Mucosa of rectum (tissue), 2 donors: ENCODE measurements around the gene TBC1D12.

Experiments used
- H3K27ac ChIP-seq, 2 donors: one replicate each; pipeline ENCODE4 v1.7.0; 2013; ENCODE audit warnings: inconsistent platforms in 2 of 2, low read depth in 2 of 2, low read length in 2 of 2
- H3K27me3 ChIP-seq, 2 donors: one replicate each; pipeline ENCODE4 v1.7.0; 2013; ENCODE audit warnings: low read length in 2 of 2; ENCODE audit not compliant: control insufficient read depth in 2 of 2, insufficient read depth in 2 of 2
- H3K36me3 ChIP-seq, 2 donors: one replicate each; pipeline ENCODE4 v1.7.0; 2013; ENCODE audit warnings: low read length in 2 of 2; ENCODE audit not compliant: control insufficient read depth in 2 of 2, insufficient read depth in 2 of 2
- H3K4me1 ChIP-seq, 2 donors: one replicate each; pipeline ENCODE4 v1.7.0; 2013; ENCODE audit warnings: low read length in 2 of 2, mild to moderate bottlenecking in 1 of 2; ENCODE audit not compliant: control insufficient read depth in 2 of 2, insufficient read depth in 2 of 2
- H3K4me3 ChIP-seq, 2 donors: one replicate each; pipeline ENCODE4 v1.7.0; 2013; ENCODE audit warnings: low read length in 2 of 2
- H3K9ac ChIP-seq, 2 donors: one replicate each; pipeline ENCODE4 v1.7.0; 2013; ENCODE audit warnings: low read length in 2 of 2, low read depth in 1 of 2, mild to moderate bottlenecking in 1 of 2
- H3K9me3 ChIP-seq, 2 donors: one replicate each; pipeline ENCODE4 v1.7.0; 2013; ENCODE audit warnings: low read length in 2 of 2; ENCODE audit not compliant: control insufficient read depth in 2 of 2
- donor health status: healthy.
- donor health status: Normal muscosa, but diverticular disease.

The TBC1D12 gene

GRCh38 chr10:94402204-94402842 lies at the start of gene TBC1D12:
TBC1D12 (plus strand) TSS chr10:94402541; CDS start chr10:94402614, 73 bp downstream.
- no peaks in the 10 kb centered on the region for H3K27me3 ChIP-seq
- H3K27ac ChIP-seq = peak within 1 kb of the TSS; percentile 92 to 95
- H3K4me3 ChIP-seq = peak within 1 kb of the TSS; percentile 72 to 84
- H3K36me3 ChIP-seq = no peaks in the 10 kb centered on the region
- H3K9me3 ChIP-seq = no peaks in the 10 kb centered on the region
- peaks cover 3 to 9% of the 10 kb centered on the region in 2 donors for H3K4me1 ChIP-seq
- peak within 1 kb of the TSS; percentile 68 to 95 for H3K9ac ChIP-seq

- no peak overlapping the region for H3K9ac ChIP-seq
- no peaks in the 10 kb centered on the region for H3K4me1 ChIP-seq
- H3K9me3 ChIP-seq = no peaks in the 10 kb centered on the region
- peaks cover 17 to 24% of the 10 kb centered on the region in 2 donors for H3K36me3 ChIP-seq
- H3K4me3 ChIP-seq = no peak overlapping the region
- H3K27ac ChIP-seq = no peak overlapping the region
- no peaks in the 10 kb centered on the region for H3K27me3 ChIP-seq
Measured at GRCh38 chr10:94353336-94353735, 49.0 kb upstream of the TBC1D12 start.

GRCh38 chr10:94355841-94356240 lies 46.5 kb upstream of the TBC1D12 start:
- peaks cover 16 to 17% of the 10 kb centered on the region in 2 donors for H3K36me3 ChIP-seq
- no peaks in the 10 kb centered on the region for H3K27me3 ChIP-seq
- no peak overlapping the region for H3K9ac ChIP-seq
- H3K9me3 ChIP-seq = no peaks in the 10 kb centered on the region
- H3K27ac ChIP-seq = no peak overlapping the region
- H3K4me1 ChIP-seq = no peaks in the 10 kb centered on the region
- H3K4me3 ChIP-seq = no peak overlapping the region

- peaks cover 7 to 12% of the 10 kb centered on the region in 2 donors for H3K4me1 ChIP-seq
- no peak overlapping the region for H3K27ac ChIP-seq
- no peak overlapping the region for H3K9ac ChIP-seq
- H3K4me3 ChIP-seq = no peak overlapping the region
- no peaks in the 10 kb centered on the region for H3K9me3 ChIP-seq
- peaks cover 8 to 13% of the 10 kb centered on the region in 2 donors for H3K36me3 ChIP-seq
- no peaks in the 10 kb centered on the region for H3K27me3 ChIP-seq
Measured at GRCh38 chr10:94357193-94357592, 45.1 kb upstream of the TBC1D12 start.

- Histone ChIP-seq H3K36me3 (peaks cover 8 to 11% of the 10 kb centered on the region in 2 donors), H3K4me1 (peaks cover 7 to 17% of the 10 kb centered on the region in 2 donors), H3K27ac (no peak overlapping the region)
Measured at GRCh38 chr10:94358480-94358879, 43.9 kb upstream of the TBC1D12 start.

GRCh38 chr10:94361171-94361794 lies 41.1 kb upstream of the TBC1D12 start:
- Histone ChIP-seq H3K36me3 (peaks cover 5 to 6% of the 10 kb centered on the region in 2 donors), H3K9ac (peak overlapping the region in 1 of 2 donors; percentile 26), H3K9me3 (no peaks in the 10 kb centered on the region), H3K27me3 (no peaks in the 10 kb centered on the region), H3K4me3 (peak overlapping the region in 1 of 2 donors; percentile 92), H3K27ac (no peak overlapping the region), H3K4me1 (peaks cover 7 to 17% of the 10 kb centered on the region in 2 donors)

More at GRCh38 chr10:94358480-94358879, 43.9 kb upstream of the TBC1D12 start:
- Histone ChIP-seq H3K9me3 (no peaks in the 10 kb centered on the region), H3K9ac (no peak overlapping the region), H3K4me3 (no peak overlapping the region), H3K27me3 (no peaks in the 10 kb centered on the region)

- H3K27ac ChIP-seq = peak within 1 kb of the TSS; percentile 35 to 52
- H3K4me1 ChIP-seq = peaks cover 7 to 17% of the 10 kb centered on the region in 2 donors
- H3K36me3 ChIP-seq = peaks cover 5 to 6% of the 10 kb centered on the region in 2 donors
- H3K27me3 ChIP-seq = no peaks in the 10 kb centered on the region
- no peaks in the 10 kb centered on the region for H3K9me3 ChIP-seq
- peak within 1 kb of the TSS; percentile 92 to 96 for H3K4me3 ChIP-seq
- H3K9ac ChIP-seq = peak within 1 kb of the TSS; percentile 76 to 81
Measured at GRCh38 chr10:94362360-94363250, 39.7 kb upstream of the TBC1D12 start, which contains the start of gene NOC3L. NOC3L (minus strand) TSS chr10:94362939; CDS start chr10:94362838, 101 bp downstream.

GRCh38 chr10:94363251-94363565 lies 39.1 kb upstream of the TBC1D12 start:
- peak overlapping the region in 1 of 2 donors; percentile 3 for H3K27ac ChIP-seq
- no peaks in the 10 kb centered on the region for H3K9me3 ChIP-seq
- peak overlapping the region; percentile 92 to 96 for H3K4me3 ChIP-seq
- peaks cover 2 to 4% of the 10 kb centered on the region in 2 donors for H3K36me3 ChIP-seq
- peak overlapping the region; percentile 56 to 76 for H3K9ac ChIP-seq
- no peaks in the 10 kb centered on the region for H3K27me3 ChIP-seq
- peaks cover 7 to 17% of the 10 kb centered on the region in 2 donors for H3K4me1 ChIP-seq

GRCh38 chr10:94364482-94364881 lies 37.9 kb upstream of the TBC1D12 start:
- Histone ChIP-seq H3K27ac (no peak overlapping the region), H3K4me3 (no peak overlapping the region), H3K4me1 (peaks cover 7 to 17% of the 10 kb centered on the region in 2 donors), H3K9me3 (no peaks in the 10 kb centered on the region), H3K9ac (no peak overlapping the region), H3K36me3 (no peaks in the 10 kb centered on the region), H3K27me3 (no peaks in the 10 kb centered on the region)
